ENCODE results near the gene CEP89.
"Not testable (repeated sequence)": the region's sequence is repeated elsewhere in the genome, so short reads cannot be mapped to it uniquely, and the experiment has no call there.

The CEP89 gene

GRCh38 chr19:32969549-32969948 lies 2.2 kb downstream of the CEP89 start:
- DNase-seq (ENCODE audit: low read depth in 1 of 2, low spot score in 1 of 2): no peak

- DNase-seq (ENCODE audit: low read depth in 1 of 2, low spot score in 1 of 2): no peak
Observed at GRCh38 chr19:32966750-32967149, 5.0 kb downstream of the CEP89 start.

DNA sequence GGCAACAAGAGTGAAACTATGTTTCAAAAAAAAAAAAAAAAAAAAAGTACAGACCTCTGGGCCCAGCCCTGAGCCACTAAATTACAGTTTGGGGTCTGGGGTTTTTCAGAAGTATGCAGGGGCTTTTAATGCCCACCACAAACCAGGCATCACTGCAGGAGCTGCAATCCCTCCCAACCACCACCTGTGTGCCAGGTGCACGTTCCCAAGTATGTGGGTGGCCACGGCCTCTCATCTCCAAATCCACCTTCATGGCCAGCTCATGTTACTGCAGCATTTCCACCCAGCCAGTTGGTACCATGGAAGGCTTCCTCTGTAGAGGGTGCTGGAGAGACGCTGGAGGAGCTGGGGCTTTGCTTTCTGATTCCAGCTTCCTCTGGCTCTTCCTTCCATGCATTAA lies 26.5 kb downstream of the CEP89 start:
- no peak for DNase-seq (ENCODE audit: low read depth in 1 of 2, low spot score in 1 of 2)

DNA sequence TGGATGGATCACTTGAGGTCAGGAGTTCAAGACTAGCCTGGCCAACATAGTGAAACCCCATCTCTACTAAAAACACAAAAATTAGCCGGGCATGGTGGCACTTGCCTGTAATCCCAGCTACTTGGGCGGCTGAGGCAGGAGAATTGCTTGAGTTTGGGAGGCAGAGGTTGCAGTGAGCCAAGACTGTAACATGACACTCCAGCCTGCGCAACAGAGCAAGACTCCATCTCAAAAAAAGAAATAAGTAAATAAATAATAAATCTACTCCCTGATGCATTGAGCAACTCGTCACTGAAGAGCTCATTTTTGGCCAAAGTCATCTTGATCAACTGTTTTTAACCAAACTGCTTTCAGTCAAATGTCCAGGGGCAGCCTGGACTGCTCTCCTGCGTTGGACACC lies 30.5 kb downstream of the CEP89 start:
- not testable (repeated sequence) for DNase-seq (ENCODE audit: low read depth in 1 of 2, low spot score in 1 of 2)

- no peak for DNase-seq (ENCODE audit: low read depth in 1 of 2, low spot score in 1 of 2)
Observed at GRCh38 chr19:32936065-32936464, 35.7 kb downstream of the CEP89 start.

DNA sequence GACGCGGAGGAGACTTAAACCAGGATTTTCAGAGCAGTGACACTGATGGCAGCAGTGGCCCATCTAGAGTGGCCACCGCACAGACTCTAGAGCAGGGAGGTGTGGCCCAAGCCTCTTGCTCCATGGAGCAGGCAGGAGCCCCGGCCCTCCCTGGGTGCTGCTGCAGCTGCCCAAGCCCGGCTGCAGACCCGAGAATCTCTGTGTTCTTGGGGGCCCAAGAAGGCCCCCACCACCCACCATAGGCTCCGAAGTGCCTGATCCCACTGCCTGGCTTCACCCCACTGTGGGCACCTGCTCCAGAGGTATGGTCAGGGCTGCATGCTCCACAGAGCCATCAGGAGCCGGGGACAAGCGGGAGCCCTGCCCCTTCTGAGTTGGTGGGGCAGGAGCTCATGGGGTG lies 36.1 kb downstream of the CEP89 start:
- DNase-seq (ENCODE audit: low read depth in 1 of 2, low spot score in 1 of 2): no peak

DNA sequence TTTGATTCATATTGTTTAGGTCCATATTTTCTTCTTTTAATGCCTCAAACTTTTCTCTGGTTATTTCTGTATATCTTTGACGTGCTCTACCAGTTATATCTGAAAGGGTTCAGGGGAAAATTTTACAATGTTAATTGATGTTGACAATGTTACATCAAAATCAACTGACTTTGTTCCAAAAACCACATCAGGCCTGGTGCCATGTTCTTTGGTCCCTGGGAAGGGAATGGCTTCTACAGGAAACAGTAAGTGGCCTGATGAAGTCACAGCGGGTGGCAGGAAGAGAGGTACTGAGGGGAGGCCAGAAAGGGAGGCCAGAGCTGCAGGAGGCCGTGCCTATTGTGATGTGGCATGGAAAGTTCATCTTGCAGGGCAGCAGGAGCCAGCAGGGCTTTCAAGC lies 38.2 kb downstream of the CEP89 start:
- no peak for DNase-seq (ENCODE audit: low read depth in 1 of 2, low spot score in 1 of 2)

DNA sequence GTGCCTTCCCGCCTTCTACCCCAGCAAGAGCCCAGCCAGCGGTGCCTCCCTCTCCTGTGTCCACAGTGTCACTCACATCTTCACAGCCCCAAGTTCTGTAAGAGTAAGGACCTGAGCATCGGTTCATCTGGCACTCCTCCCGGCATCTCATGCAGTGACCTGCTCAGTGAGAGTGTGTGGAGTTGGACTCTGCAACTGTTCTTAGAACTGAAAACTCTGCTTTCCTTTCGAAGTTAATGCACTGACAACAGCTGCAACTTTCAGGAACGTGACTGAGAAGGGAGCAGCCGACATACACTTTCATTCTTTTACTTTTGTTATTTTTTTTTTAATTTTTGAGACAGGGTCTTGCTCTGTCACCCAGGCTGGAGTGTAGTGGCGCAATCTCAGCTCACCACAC lies 41.2 kb downstream of the CEP89 start:
- no peak for DNase-seq (ENCODE audit: low read depth in 1 of 2, low spot score in 1 of 2)

DNA sequence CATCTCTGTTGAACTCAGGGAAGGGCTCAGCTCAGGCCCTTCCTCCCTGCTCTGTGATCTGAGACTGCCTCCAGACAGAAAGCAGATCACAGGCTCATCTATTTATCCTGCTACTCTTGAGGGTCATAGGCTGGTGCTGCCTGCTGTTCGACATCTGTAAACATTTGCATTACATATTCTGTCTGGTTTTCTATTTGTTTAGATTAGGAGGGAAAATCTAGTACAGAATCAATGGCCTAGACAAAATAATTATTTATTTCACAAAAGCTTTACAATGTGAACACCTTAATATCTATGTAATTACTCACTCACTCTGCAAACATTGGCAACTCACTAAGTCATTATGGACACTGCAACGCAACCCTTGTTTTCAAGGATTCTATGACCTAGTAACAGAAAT lies 43.0 kb downstream of the CEP89 start:
- DNase-seq (ENCODE audit: low read depth in 1 of 2, low spot score in 1 of 2): no peak

DNA sequence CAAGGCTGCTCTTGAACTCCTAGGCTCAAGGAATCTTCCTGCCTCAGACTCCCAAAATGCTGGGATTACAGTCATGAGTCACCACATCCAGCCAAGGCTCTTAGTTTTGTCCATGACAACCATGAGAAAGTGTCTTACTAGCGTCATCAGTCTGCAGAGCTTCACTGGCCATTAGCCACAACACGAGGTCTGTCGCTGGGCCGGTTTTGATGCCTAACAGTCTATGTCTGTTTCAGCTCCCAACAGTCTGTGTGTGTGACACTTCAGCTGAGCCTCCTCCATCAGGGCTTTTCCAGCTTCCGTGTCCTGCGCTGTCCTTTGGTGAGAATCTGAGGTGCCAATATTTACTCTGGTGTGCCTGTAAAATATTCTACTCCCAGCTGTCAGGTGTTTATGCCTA lies 47.6 kb downstream of the CEP89 start:
- DNase-seq (ENCODE audit: low read depth in 1 of 2, low spot score in 1 of 2): no peak

- DNase-seq (ENCODE audit: low read depth in 1 of 2, low spot score in 1 of 2): no peak
Observed at GRCh38 chr19:32921624-32922023, 50.1 kb downstream of the CEP89 start.

GRCh38 chr19:32919365-32919764 lies 52.4 kb downstream of the CEP89 start:
- DNase-seq (ENCODE audit: low read depth in 1 of 2, low spot score in 1 of 2): no peak

DNA sequence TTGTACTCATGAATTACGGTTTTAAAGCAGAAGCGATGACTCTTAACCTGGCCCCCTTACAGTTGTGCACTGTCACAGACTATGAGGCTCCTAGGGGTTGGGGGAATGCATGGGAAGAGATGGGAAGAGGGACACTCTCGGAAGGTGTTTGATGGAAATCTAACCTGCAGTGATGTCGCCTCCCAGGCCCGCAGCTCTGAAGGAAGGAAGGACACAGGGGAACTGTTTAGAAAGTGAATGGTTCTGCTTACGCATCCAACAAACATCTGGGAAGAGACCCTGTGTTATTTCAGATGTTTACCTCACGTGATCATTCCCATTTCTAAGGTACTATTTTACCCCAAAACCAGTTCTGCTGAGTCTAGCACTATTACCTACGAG lies 54.2 kb downstream of the CEP89 start:
- no peak for DNase-seq (ENCODE audit: low read depth in 1 of 2, low spot score in 1 of 2)

- DNase-seq (ENCODE audit: low read depth in 1 of 2, low spot score in 1 of 2): no peak
Observed at GRCh38 chr19:32916969-32917615, 54.7 kb downstream of the CEP89 start.

DNA sequence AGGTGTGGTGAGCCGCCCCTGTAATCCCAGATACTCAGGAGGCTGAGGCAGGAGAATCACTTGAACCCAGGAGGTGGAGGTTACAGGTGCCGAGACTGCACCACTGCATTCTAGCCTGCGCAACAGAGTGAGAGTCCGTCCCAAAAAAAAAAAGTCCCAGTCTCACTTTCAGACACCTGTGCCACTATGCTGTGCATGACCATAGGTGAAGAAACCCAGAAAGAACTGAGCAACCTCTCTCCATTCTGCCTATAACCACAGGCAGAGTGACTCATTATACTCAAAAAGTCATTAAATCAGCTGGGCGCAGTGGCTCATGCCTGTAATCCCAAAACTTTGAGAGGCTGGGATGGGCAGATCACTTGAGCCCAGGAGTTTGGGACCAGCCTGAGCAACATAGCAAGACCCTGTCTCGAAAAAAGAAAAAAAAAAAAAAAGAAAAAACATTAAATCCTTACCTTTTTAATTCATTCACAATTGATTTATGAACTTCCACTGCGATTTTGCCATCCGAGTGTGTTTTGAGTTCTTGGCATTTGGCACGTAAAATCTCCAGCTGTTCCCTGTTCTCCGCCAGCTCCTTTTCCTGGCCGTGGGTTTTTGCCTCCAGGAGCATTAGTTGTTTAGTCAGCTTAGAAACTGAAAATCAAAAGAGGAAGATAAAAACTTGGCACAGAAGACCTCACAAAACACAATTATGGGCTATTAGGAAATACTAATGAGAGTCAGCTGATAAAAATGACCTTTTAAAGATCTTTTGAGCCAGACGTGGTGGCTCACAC lies 56.7 kb downstream of the CEP89 start:
- DNase-seq (ENCODE audit: low read depth in 1 of 2, low spot score in 1 of 2): no peak

- DNase-seq (ENCODE audit: low read depth in 1 of 2, low spot score in 1 of 2): no peak
Observed at GRCh38 chr19:32911467-32911866, 60.3 kb downstream of the CEP89 start.

- no peak for DNase-seq (ENCODE audit: low read depth in 1 of 2, low spot score in 1 of 2)
Observed at GRCh38 chr19:32910874-32911273, 60.9 kb downstream of the CEP89 start.

GRCh38 chr19:32910094-32910493 lies 61.7 kb downstream of the CEP89 start:
- DNase-seq (ENCODE audit: low read depth in 1 of 2, low spot score in 1 of 2): no peak

DNA sequence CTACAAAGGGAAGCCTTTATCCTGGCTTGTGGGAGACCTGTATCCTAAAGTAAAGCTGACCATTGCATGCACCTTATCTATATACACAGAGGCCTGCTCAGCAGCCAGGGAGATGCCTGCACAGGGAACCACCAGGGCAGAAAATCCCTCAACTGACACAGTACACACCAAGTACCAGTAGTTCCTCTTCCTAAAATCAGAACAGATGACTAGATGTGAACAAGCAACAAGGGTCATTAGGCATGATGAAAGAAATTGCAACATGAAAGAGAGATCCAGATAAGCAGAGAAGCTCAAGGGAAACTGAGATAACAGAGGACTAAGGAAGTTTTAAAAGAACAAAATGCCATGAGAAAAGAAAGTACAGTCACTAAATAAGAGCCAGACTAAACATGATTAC lies 62.5 kb downstream of the CEP89 start:
- no peak for DNase-seq (ENCODE audit: low read depth in 1 of 2, low spot score in 1 of 2)

- no peak for DNase-seq (ENCODE audit: low read depth in 1 of 2, low spot score in 1 of 2)
Observed at GRCh38 chr19:32908641-32909190, 63.0 kb downstream of the CEP89 start.

GRCh38 chr19:32902448-32902847 lies 69.3 kb downstream of the CEP89 start:
- DNase-seq (ENCODE audit: low read depth in 1 of 2, low spot score in 1 of 2): no peak

GRCh38 chr19:32901504-32902161 lies 70.1 kb downstream of the CEP89 start:
- no peak for DNase-seq (ENCODE audit: low read depth in 1 of 2, low spot score in 1 of 2)
